MM.1S (cell line): ENCODE results near the gene METTL24.
"Not testable (repeated sequence)": the region's sequence is repeated elsewhere in the genome, so short reads cannot be mapped to it uniquely, and the experiment has no call there.

Experiments used
- DNase-seq: peaks from one replicate; pipeline ENCODE4 v3.0.0-alpha.2; 2015
- H2AFZ ChIP-seq: fragments of 300-600 bp; sonication (generic); 2 replicates; pipeline ENCODE4 v1.6.0; 2016; ENCODE audit warnings: antibody characterized with exemption, low read length
- H3F3A ChIP-seq: fragments of 300-600 bp; sonication (generic); 2 replicates; pipeline ENCODE4 v1.6.1; 2016; ENCODE audit warnings: mild to moderate bottlenecking, antibody characterized with exemption, low read length, moderate library complexity, mixed read lengths; ENCODE audit not compliant: insufficient read depth
- H3K27ac ChIP-seq: fragments of 300-600 bp; sonication (generic); 2 replicates; pipeline ENCODE4 v1.5.1; 2016; ENCODE audit warnings: mild to moderate bottlenecking, low read length
- H3K27me3 ChIP-seq: fragments of 300-600 bp; sonication (generic); replicated peaks from 2 replicates; pipeline ENCODE4 v1.6.0; 2016; ENCODE audit warnings: low read length; ENCODE audit not compliant: insufficient read depth
- H3K36me3 ChIP-seq: fragments of 300-600 bp; sonication (generic); replicated peaks from 2 replicates; pipeline ENCODE4 v1.6.1; 2016; ENCODE audit warnings: mild to moderate bottlenecking, low read length, mixed read lengths; ENCODE audit not compliant: insufficient read depth
- H3K4me1 ChIP-seq: fragments of 300-600 bp; sonication (generic); 2 replicates; pipeline ENCODE4 v1.6.1; 2016; ENCODE audit warnings: low read length, mixed read lengths
- H3K4me2 ChIP-seq: fragments of 300-600 bp; sonication (generic); 2 replicates; pipeline ENCODE4 v1.6.0; 2016; ENCODE audit warnings: low read depth, low read length
- H3K4me3 ChIP-seq: fragments of 300-600 bp; sonication (generic); 2 replicates; pipeline ENCODE4 v1.5.1; 2016; ENCODE audit warnings: low read length, mixed read lengths
- H3K79me2 ChIP-seq: fragments of 300-600 bp; sonication (generic); 2 replicates; pipeline ENCODE4 v1.6.1; 2016; ENCODE audit warnings: mixed run types, low read length, mixed read lengths
- H3K9ac ChIP-seq: fragments of 300-600 bp; sonication (generic); 2 replicates; pipeline ENCODE4 v1.6.1; 2016; ENCODE audit warnings: low read length, mixed read lengths
- H3K9me2 ChIP-seq: fragments of 300-600 bp; sonication (generic); replicated peaks from 2 replicates; pipeline ENCODE4 v1.6.1; 2016; ENCODE audit warnings: mild to moderate bottlenecking, low read length, mixed read lengths; ENCODE audit not compliant: insufficient read depth
- H3K9me3 ChIP-seq: fragments of 300-600 bp; sonication (generic); replicated peaks from 2 replicates; pipeline ENCODE4 v1.6.1; 2016; ENCODE audit warnings: mild to moderate bottlenecking, low read length, mixed read lengths; ENCODE audit not compliant: insufficient read depth
- H4K20me1 ChIP-seq: fragments of 300-600 bp; sonication (generic); 2 replicates; pipeline ENCODE4 v1.6.1; 2016; ENCODE audit warnings: mild to moderate bottlenecking, low read length, moderate library complexity, mixed read lengths; ENCODE audit not compliant: insufficient read depth
- EZH2 ChIP-seq: fragments of 300-600 bp; sonication (generic); optimal IDR thresholded peaks from 2 replicates; pipeline ENCODE3; 2017; ENCODE audit warnings: low read depth, mild to moderate bottlenecking, antibody characterized with exemption, low read length, mixed read lengths
- EZH2phosphoT487 ChIP-seq: fragments of 300-600 bp; sonication (generic); IDR thresholded peaks from 2 replicates; pipeline ENCODE4 v1.6.1; 2018; ENCODE audit warnings: antibody characterized with exemption, low read length
- TF ChIP-seq, protein P1 (sequence below): fragments of 300-600 bp; sonication (generic); IDR thresholded peaks from 2 replicates; pipeline ENCODE4 v1.5.1; 2016; ENCODE audit warnings: antibody characterized with exemption, low read length, mixed read lengths

The METTL24 gene

GRCh38 chr6:110246378-110246777, 111.8 kb downstream of the METTL24 start:
- H3K4me3 ChIP-seq, result no peak overlapping the region
- H3K9ac ChIP-seq, result no peak overlapping the region
- no peak overlapping the region for H3K27ac ChIP-seq
- no peaks in the 10 kb centered on the region for H3K79me2 ChIP-seq
- no peaks in the 10 kb centered on the region for H4K20me1 ChIP-seq
- H3K27me3 ChIP-seq, result no peaks in the 10 kb centered on the region
- TF ChIP-seq, protein P1, sequence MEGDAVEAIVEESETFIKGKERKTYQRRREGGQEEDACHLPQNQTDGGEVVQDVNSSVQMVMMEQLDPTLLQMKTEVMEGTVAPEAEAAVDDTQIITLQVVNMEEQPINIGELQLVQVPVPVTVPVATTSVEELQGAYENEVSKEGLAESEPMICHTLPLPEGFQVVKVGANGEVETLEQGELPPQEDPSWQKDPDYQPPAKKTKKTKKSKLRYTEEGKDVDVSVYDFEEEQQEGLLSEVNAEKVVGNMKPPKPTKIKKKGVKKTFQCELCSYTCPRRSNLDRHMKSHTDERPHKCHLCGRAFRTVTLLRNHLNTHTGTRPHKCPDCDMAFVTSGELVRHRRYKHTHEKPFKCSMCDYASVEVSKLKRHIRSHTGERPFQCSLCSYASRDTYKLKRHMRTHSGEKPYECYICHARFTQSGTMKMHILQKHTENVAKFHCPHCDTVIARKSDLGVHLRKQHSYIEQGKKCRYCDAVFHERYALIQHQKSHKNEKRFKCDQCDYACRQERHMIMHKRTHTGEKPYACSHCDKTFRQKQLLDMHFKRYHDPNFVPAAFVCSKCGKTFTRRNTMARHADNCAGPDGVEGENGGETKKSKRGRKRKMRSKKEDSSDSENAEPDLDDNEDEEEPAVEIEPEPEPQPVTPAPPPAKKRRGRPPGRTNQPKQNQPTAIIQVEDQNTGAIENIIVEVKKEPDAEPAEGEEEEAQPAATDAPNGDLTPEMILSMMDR, result no peak
- TF ChIP-seq EZH2phosphoT487, result no peak
- no peak for TF ChIP-seq EZH2
- H3K4me1 ChIP-seq, result no peaks in the 10 kb centered on the region
- H3K36me3 ChIP-seq, result no peaks in the 10 kb centered on the region
- no peaks in the 10 kb centered on the region for H3K9me2 ChIP-seq
- no peaks in the 10 kb centered on the region for H3K9me3 ChIP-seq
- no peak overlapping the region for H2AFZ ChIP-seq
- no peak overlapping the region for H3K4me2 ChIP-seq
- DNase-seq, result no peak
- no peaks in the 10 kb centered on the region for H3F3A ChIP-seq

- not testable (repeated sequence) for H3K36me3 ChIP-seq, H3K27me3 ChIP-seq, H2AFZ ChIP-seq, H3K9me3 ChIP-seq, H3K4me1 ChIP-seq, H3K4me3 ChIP-seq, H3K4me2 ChIP-seq, H4K20me1 ChIP-seq, H3K27ac ChIP-seq, H3K9ac ChIP-seq, H3F3A ChIP-seq, H3K79me2 ChIP-seq, H3K9me2 ChIP-seq, DNase-seq
These were observed 113.5 kb downstream of the METTL24 start for GRCh38 chr6:110244621-110245020.

- H3K4me2 ChIP-seq, result no peak overlapping the region
- H3K36me3 ChIP-seq, result no peaks in the 10 kb centered on the region
- H3F3A ChIP-seq, result no peaks in the 10 kb centered on the region
- H3K9me3 ChIP-seq, result no peaks in the 10 kb centered on the region
- no peaks in the 10 kb centered on the region for H3K79me2 ChIP-seq
- no peaks in the 10 kb centered on the region for H3K9me2 ChIP-seq
- TF ChIP-seq EZH2phosphoT487, result no peak
- no peaks in the 10 kb centered on the region for H3K4me1 ChIP-seq
- H3K9ac ChIP-seq, result no peak overlapping the region
- H2AFZ ChIP-seq, result no peak overlapping the region
- no peaks in the 10 kb centered on the region for H4K20me1 ChIP-seq
- DNase-seq, result no peak
- H3K4me3 ChIP-seq, result no peak overlapping the region
- H3K27me3 ChIP-seq, result no peaks in the 10 kb centered on the region
- no peak overlapping the region for H3K27ac ChIP-seq
These were observed 118.4 kb downstream of the METTL24 start for GRCh38 chr6:110239526-110240274.

- not testable (repeated sequence) for H2AFZ ChIP-seq, H3K4me1 ChIP-seq, H3K4me2 ChIP-seq, H3K36me3 ChIP-seq, H3K27me3 ChIP-seq, H3K9ac ChIP-seq, H3K79me2 ChIP-seq, H4K20me1 ChIP-seq, H3K4me3 ChIP-seq, DNase-seq, H3K9me2 ChIP-seq, H3F3A ChIP-seq, H3K9me3 ChIP-seq, H3K27ac ChIP-seq
These were observed 122.1 kb downstream of the METTL24 start for GRCh38 chr6:110236007-110236406.
